ENCODE data around the gene GDPGP1. TPM values are rescaled to one million over a fixed set of nuclear protein-coding genes. Genes with fewer than 3 reads are reported as not detected.

The GDPGP1 gene
- total RNA-seq, 1 experiment from 2014 or later = 6.6 TPM

DNA sequence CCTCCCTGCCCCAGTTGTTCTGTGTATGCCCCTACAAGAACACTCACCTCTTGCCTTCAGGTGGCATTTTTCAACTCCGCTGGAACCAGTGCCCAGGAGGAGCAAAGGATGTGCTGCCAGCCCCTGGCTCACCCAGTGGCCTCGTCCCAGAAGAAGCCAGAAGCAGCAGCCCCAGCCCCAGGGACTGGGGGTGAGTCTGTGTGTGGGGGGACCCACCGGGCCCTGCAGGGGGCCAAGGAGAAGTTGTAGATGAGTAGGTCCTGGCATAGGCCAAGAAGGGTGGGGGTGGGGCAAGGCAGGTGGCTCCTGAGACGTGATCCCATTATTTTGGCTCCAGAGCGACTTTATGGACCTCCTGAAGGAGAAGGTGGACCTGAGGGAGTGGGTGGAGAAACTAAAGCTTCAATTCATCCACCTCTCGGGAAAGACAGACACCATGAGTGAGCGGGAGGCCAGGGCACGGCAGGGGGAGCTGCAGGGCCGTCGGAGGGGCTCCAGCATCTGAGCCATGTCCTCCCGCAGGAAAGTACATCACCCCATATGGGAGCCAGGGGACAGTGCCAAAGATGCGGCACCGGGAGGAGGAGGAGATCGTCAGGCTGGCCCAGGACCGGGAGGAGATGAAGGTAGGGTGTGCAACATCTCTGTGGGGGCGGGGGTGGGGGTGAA lies 60.7 kb downstream of the GDPGP1 start:
- Histone ChIP-seq H3K27me3 (ENCODE audit: low read length) (no peaks in the 10 kb centered on the region), H2AFZ (ENCODE audit: low read length) (no peak overlapping the region), H3K4me3 (ENCODE audit: low read length) (no peak overlapping the region), H3K9ac (ENCODE audit: low read length) (no peak overlapping the region), H3K27ac (ENCODE audit: low read length) (no peak overlapping the region), H3K9me3 (ENCODE audit: low read length) (no peaks in the 10 kb centered on the region), H4K20me1 (ENCODE audit: low read length) (no peaks in the 10 kb centered on the region), H3F3A (ENCODE audit: low read length, unreplicated experiment) (no peaks in the 10 kb centered on the region), H3K36me3 (ENCODE audit: low read depth, low read length) (no peaks in the 10 kb centered on the region), H3K4me1 (ENCODE audit: insufficient read depth, low read length) (no peaks in the 10 kb centered on the region), H3K79me2 (ENCODE audit: low read length) (no peaks in the 10 kb centered on the region), H3K9me2 (replicated peaks; ENCODE audit: low read length) (no peaks in the 10 kb centered on the region), H3K4me2 (ENCODE audit: low read length) (no peak overlapping the region)
- ATAC-seq = no peak
- TF ChIP-seq, protein P1, sequence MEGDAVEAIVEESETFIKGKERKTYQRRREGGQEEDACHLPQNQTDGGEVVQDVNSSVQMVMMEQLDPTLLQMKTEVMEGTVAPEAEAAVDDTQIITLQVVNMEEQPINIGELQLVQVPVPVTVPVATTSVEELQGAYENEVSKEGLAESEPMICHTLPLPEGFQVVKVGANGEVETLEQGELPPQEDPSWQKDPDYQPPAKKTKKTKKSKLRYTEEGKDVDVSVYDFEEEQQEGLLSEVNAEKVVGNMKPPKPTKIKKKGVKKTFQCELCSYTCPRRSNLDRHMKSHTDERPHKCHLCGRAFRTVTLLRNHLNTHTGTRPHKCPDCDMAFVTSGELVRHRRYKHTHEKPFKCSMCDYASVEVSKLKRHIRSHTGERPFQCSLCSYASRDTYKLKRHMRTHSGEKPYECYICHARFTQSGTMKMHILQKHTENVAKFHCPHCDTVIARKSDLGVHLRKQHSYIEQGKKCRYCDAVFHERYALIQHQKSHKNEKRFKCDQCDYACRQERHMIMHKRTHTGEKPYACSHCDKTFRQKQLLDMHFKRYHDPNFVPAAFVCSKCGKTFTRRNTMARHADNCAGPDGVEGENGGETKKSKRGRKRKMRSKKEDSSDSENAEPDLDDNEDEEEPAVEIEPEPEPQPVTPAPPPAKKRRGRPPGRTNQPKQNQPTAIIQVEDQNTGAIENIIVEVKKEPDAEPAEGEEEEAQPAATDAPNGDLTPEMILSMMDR (conservative IDR thresholded peaks at IDR 0.05; ENCODE audit: low read depth, low read length) = no peak
- TF ChIP-seq EZH2 (IDR thresholded peaks at IDR 0.05; ENCODE audit: low read length, unreplicated experiment) (no peak), EZH2phosphoT487 (IDR thresholded peaks at IDR 0.05; ENCODE audit: borderline replicate concordance, low read length) (no peak)
- no TSS peak for BruUV-seq (replicated peaks)
- intact Hi-C loops (cut with micrococcal nuclease) = no loop called here
- ChIA-PET POLR2A (ENCODE audit: unreplicated experiment) (no interaction called here), CTCF (no interaction called here)
- DNase-seq = no peak

DNA sequence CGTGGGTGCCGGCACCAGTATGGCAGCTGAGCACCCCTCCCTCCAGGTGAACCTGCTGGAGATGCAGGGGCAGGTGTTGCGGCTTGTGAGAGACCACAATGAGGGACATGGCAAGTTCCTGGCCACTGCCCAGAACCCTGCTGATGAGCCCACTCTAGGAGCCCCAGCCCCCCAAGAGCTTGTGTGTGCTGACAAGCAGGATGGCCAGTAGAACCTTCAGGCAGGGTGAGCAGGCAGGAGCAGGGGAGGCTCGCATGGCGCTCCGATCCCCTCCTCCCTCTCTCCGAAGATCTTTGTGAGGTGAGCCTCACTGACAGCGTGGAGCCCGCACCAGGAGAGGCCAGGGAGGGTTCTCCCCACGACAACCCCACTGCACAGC lies 61.2 kb downstream of the GDPGP1 start:
- no peak for ATAC-seq
- Histone ChIP-seq H3F3A (ENCODE audit: low read length, unreplicated experiment) (no peaks in the 10 kb centered on the region), H3K9me2 (replicated peaks; ENCODE audit: low read length) (no peaks in the 10 kb centered on the region), H3K79me2 (ENCODE audit: low read length) (no peaks in the 10 kb centered on the region), H3K4me3 (ENCODE audit: low read length) (no peak overlapping the region), H3K27ac (ENCODE audit: low read length) (no peak overlapping the region), H3K27me3 (ENCODE audit: low read length) (no peaks in the 10 kb centered on the region), H2AFZ (ENCODE audit: low read length) (no peak overlapping the region), H3K9me3 (ENCODE audit: low read length) (no peaks in the 10 kb centered on the region), H3K4me1 (ENCODE audit: insufficient read depth, low read length) (no peaks in the 10 kb centered on the region), H4K20me1 (ENCODE audit: low read length) (no peaks in the 10 kb centered on the region), H3K4me2 (ENCODE audit: low read length) (no peak overlapping the region), H3K9ac (ENCODE audit: low read length) (no peak overlapping the region), H3K36me3 (ENCODE audit: low read depth, low read length) (no peaks in the 10 kb centered on the region)
- ChIA-PET POLR2A (ENCODE audit: unreplicated experiment) (no interaction called here), CTCF (no interaction called here)
- TF ChIP-seq, protein P1 (conservative IDR thresholded peaks at IDR 0.05; ENCODE audit: low read depth, low read length) = no peak
- TF ChIP-seq EZH2phosphoT487 (IDR thresholded peaks at IDR 0.05; ENCODE audit: borderline replicate concordance, low read length) (no peak), EZH2 (IDR thresholded peaks at IDR 0.05; ENCODE audit: low read length, unreplicated experiment) (no peak)
- BruUV-seq (replicated peaks) = no TSS peak
- intact Hi-C loops (cut with micrococcal nuclease) = no loop called here
- DNase-seq = no peak

Other genes with a start within 250 kb of the GDPGP1 start
- 12.9 and 21.2 TPM in 2 replicates for gene ZNF710, start 232.9 kb upstream of the GDPGP1 start, total RNA-seq (2014; rRNA removed)
- gene IDH2, start 131.7 kb upstream of the GDPGP1 start, total RNA-seq (2014; rRNA removed) = 80.6 and 94.1 TPM in 2 replicates
- 114 and 175 TPM in 2 replicates for gene SEMA4B, start 32.9 kb upstream of the GDPGP1 start, total RNA-seq (2014; rRNA removed)
- 83.7 and 85.8 TPM in 2 replicates for gene CIB1, start 268 bp upstream of the GDPGP1 start, total RNA-seq (2014; rRNA removed)
- gene TTLL13, start 15.3 kb downstream of the GDPGP1 start, total RNA-seq (2014; rRNA removed) = not detected in 2 replicates
- 99.3 and 114 TPM in 2 replicates for gene NGRN, start 31.5 kb downstream of the GDPGP1 start, total RNA-seq (2014; rRNA removed)
- 1.1 and 1.9 TPM in 2 replicates for gene ZNF774, start 118.1 kb downstream of the GDPGP1 start, total RNA-seq (2014; rRNA removed)
- 139 and 148 TPM in 2 replicates for gene IQGAP1, start 154.0 kb downstream of the GDPGP1 start, total RNA-seq (2014; rRNA removed)